B cell (primary cell): Measurements from ENCODE around the gene TSEN34.
"Not testable (repeated sequence)": the region's sequence is repeated elsewhere in the genome, so short reads cannot be mapped to it uniquely, and the experiment has no call there.

Source experiments
- CTCF ChIP-seq: fragments of 200-600 bp; IDR thresholded peaks from one replicate; pipeline ENCODE4 v1.8.0; 2022; ENCODE audit warnings: antibody characterized with exemption, mild to moderate bottlenecking
- EZH2 ChIP-seq: IDR thresholded peaks from 2 replicates; pipeline ENCODE4 v1.6.1; 2012; ENCODE audit warnings: borderline replicate concordance, low read depth, mild to moderate bottlenecking, moderate library complexity, low read length; ENCODE audit not compliant: insufficient read depth, poor library complexity, severe bottlenecking

- TF ChIP-seq CTCF, EZH2: not testable (repeated sequence)
Observed at GRCh38 chr19:54222474-54223276, 31.6 kb downstream of the TSEN34 start, which contains the start of gene LILRB3.
